Breast epithelium (tissue), 3 donors: ENCODE measurements around the gene ATP6V1F.

Source experiments
- POLR2A ChIP-seq: fragments of 450-650 bp; IDR thresholded peaks from one replicate; pipeline ENCODE4 v1.6.1; 2016; ENCODE audit warnings: antibody characterized with exemption, mild to moderate bottlenecking, moderate library complexity
- TF ChIP-seq, protein P1 (sequence below), 3 donors: fragments of 450-650 bp; IDR thresholded peaks; one replicate each; pipeline ENCODE4 v1.5.1; 2016 to 2017; ENCODE audit warnings: antibody characterized with exemption in 3 of 3, mild to moderate bottlenecking in 3 of 3, moderate library complexity in 3 of 3

DNA sequence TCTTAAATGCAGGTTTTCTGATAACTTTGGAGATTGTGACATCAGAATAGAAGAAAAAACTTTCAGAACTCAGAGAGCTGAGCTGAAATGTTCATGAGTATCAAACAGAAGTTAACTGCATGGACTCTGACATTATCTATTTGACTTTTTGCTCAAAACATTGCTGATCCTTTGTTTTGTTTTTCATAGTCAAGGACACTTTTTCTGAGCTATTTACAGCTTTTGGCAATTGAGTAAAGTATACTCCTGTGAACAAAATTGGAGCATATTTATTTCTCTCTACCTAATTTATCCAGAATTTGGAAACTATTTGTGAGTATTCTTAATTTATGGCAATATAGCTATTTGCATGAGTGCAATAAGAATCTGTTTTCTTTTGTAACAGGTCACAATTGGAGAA lies 36.7 kb downstream of the ATP6V1F start:
- no peak for TF ChIP-seq POLR2A
- TF ChIP-seq, protein P1, sequence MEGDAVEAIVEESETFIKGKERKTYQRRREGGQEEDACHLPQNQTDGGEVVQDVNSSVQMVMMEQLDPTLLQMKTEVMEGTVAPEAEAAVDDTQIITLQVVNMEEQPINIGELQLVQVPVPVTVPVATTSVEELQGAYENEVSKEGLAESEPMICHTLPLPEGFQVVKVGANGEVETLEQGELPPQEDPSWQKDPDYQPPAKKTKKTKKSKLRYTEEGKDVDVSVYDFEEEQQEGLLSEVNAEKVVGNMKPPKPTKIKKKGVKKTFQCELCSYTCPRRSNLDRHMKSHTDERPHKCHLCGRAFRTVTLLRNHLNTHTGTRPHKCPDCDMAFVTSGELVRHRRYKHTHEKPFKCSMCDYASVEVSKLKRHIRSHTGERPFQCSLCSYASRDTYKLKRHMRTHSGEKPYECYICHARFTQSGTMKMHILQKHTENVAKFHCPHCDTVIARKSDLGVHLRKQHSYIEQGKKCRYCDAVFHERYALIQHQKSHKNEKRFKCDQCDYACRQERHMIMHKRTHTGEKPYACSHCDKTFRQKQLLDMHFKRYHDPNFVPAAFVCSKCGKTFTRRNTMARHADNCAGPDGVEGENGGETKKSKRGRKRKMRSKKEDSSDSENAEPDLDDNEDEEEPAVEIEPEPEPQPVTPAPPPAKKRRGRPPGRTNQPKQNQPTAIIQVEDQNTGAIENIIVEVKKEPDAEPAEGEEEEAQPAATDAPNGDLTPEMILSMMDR (IDR thresholded peaks at IDR 0.05): no peak
